Stimulated activated CD8-positive, alpha-beta memory T cell treated with anti-CD3 and anti-CD28 coated beads, Interleukin-12 subunit alpha, Interleukin-12 subunit beta, amount 100 ng/mL, for 1 hour (primary cell): ENCODE measurements around the gene TSKU.
"Not testable (repeated sequence)": the region's sequence is repeated elsewhere in the genome, so short reads cannot be mapped to it uniquely, and the experiment has no call there.

ENCODE experiments used
- DNase-seq: peaks from one replicate; pipeline ENCODE4 v3.0.0-alpha.2; 2020; ENCODE audit warnings: low read depth

The TSKU gene

DNA sequence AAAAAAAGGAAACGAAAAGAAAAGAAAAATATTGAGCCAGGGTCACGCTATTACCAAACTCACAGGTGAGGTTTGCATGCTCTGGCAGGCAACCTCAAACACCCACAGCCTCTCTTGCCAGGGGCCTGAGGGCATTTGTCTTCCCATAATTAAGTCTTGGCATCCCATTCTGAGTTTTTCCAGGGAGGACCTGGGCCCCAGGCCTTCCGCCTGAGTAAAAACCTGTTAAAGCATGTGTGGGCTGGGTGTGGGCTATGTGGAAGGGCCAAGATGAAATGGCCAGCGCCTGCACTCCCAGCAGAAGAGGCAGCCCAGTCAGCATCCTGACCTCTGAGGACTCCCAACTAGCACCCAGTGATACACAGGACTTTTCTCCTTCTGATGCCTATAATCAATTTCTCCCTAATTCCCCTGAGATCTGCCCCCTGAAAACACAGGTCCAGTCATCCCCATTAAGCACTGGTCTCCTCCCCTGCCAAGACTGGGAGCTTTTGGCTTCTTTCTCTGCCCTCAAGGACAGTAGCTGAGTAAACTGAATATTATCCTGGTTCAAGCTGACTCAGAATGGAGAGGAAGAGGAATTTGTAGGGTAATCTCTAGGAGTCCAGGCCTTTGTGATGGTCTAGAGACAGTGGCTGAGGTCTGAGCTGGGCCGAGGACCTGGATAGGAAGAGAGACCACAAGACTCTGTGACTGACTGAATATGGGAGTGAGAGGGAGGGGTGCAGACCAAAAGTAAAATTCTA is 42.0 kb downstream of the TSKU start:
- no peak for DNase-seq

DNA sequence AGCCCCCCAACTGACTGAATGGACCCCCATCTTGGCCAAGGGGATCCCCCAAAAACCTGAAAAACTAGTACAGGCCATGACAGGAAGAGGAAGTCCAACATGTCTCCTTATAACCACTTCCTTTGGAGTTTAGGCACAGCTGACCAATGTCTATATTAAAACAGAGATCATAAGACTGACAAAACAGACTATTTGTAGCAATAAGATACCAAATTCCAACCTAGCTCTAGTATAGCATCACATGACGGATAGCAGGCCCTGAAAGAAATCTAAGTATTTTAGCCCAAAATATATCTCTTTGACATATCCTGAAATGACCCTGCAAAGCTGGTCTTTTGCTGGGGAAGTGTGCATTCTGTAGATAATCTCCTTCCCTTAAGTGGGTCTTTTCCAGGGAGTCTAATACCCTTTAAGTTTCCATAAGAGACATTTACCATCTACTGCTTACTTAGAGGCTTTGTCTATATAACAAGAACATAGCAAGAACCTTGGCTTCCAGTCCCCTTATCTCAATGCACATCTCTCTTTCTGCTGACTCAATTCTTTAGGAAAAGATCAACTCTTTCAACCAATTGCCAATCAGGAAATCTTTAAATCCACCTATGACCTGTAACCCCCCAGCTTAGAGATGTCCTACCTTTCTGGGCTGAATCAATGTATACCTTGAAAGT is 42.7 kb downstream of the TSKU start:
- no peak for DNase-seq

- DNase-seq = not testable (repeated sequence)
Observed at GRCh38 chr11:76826508-76826907, 43.4 kb downstream of the TSKU start.

DNA sequence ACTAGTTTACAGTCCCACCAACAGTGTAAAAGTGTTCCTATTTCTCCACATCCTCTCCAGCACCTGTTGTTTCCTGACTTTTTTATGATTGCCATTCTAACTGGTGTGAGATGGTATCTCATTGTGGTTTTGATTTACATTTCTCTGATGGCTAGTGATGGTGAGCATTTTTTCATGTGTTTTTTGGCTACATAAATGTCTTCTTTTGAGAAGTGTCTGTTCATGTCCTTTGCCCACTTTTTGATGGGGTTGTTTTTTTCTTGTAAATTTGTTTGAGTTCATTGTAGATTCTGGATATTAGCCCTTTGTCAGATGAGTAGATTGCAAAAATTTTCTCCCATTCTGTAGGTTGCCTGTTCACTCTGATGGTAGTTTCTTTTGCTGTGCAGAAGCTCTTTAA is 43.8 kb downstream of the TSKU start:
- DNase-seq = not testable (repeated sequence)

GRCh38 chr11:76830639-76831327 is 47.6 kb downstream of the TSKU start:
- DNase-seq = no peak

DNA sequence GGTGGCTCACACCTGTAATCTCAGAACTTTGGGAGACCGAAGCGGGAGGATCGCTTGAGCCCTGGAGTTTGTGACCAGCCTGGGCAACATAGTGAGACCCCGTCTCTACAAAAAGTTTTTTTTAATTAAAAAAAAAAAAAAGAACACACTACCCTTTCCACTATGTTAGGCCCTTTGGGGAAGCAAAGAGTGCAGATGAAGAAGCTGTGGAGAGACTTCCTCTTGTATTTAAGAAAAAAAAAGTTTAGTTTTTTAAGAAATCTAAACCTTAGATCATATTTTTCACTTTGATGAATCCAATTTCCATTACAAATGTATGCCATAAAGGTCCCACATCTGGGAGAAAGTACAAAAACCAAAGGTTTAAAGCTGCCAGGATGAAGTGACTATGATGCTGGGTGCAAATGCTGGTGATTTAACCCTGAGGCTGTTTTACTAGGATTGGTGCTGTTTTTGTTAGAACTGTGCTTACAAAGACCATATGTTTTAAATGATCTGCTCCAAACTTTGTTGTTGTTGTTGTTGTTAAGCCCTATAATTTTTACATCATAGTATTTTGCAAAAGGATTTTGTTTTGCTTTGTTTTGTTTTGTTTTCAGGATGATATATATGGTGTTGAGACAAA is 48.6 kb downstream of the TSKU start:
- no peak for DNase-seq

GRCh38 chr11:76832361-76832760 is 49.2 kb downstream of the TSKU start:
- no peak for DNase-seq

DNA sequence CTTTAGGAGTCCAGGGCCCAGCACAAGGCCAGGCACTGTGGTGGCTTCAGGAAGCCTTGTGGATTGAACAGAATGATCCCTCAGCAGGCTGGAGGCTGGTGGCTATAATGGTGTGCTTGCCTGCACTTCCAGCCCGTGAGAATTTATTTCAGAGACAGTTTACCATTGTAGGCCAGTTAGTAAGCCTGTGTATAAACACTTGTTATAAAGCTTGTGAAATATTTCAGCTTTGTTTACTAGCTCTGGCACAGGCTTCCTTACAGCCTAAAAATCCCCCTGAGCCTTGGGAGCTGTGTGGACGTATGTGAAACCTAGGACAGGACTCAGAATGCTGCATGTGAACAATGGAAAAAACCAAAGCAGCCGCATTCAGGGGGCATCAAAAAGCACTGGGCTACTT is 51.0 kb downstream of the TSKU start:
- no peak for DNase-seq

- DNase-seq = no peak
Observed at GRCh38 chr11:76835036-76835435, 51.9 kb downstream of the TSKU start.

DNA sequence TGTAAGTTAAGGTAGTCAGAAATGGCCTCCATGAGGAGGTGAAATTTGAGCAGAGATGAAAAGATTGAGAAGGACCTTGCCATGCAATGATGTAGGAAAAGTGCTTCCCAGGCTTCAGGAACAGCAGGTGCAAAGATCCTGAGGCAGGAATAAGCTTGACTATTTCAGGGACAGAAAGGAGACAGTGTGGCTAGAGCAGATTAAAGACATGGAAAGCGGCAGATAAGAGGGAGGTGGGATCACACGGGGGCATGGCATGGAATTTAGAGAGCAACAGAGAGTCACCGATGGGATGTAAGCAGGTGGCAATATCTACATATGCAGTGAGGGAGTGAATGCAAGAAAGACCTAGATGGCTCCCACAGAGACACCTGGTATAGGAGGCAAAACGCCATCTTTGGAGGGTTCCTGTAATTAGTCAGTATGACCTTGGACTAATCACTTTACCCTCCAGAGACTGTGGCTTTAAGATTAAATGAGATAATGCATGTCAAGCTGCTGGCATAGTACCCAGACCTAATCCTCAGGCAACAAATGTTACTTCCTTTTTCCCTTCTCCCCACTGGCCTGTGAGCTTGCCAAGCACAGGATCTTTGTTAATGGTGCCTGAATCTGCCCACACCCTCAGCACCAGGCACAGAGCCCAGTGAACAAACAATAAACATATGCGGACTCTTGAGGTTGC is 52.9 kb downstream of the TSKU start:
- DNase-seq = no peak

DNA sequence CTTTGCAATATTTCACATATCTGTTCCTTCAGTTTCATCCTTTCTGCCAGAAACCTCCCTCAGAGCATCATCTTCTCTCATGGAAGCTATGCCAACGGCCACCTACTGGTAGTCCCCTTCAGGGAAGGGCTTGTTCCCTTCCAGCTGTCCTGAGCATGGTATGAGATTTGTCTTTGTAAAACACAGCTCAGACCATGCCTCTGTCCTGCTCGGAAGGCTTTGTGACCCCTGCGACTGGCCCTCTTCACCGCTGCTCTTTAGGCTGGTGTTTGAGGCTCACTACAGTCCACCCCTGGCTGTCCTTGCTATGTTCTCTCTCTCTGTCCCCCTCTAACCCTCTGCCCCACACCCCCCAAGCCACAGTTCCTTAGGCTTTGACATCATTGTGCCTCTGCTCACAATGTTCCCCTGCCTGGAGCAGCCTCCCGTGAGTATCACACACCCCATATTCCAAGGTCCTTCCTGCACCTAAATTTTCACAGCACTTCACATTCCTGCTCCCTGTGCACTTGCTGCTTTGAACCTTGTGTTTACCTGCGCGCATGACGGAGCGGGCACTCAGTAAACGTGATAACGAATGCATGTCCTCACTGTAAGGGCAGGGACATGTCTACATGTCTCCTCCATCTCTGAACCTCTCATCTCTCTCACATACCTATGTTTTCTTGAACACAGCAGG is 53.6 kb downstream of the TSKU start:
- no peak for DNase-seq

GRCh38 chr11:76837696-76838677 is 54.8 kb downstream of the TSKU start:
- no peak for DNase-seq

DNA sequence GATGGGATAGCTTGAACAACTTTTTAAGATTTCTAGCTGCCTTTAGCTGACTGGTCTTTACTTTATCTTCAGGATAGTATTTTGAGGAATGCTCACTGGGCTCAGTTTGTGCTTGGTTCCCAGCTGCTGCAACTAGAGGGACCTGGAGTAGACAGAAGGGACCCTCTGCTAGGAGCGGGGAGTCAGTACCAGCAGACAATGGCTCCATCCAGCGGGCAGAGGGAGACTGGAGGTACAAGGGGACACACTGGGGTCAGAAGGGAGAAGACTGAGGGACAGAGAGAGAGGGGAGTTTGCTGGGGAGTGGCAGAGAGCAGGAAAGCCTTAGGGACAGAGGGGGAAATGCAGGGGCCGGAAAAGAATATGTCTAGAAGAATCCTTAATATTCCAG is 55.5 kb downstream of the TSKU start:
- no peak for DNase-seq

GRCh38 chr11:76839311-76839710 is 56.2 kb downstream of the TSKU start:
- DNase-seq = no peak

GRCh38 chr11:76841923-76842452 is 58.8 kb downstream of the TSKU start:
- no peak for DNase-seq

GRCh38 chr11:76843907-76844306 is 60.8 kb downstream of the TSKU start:
- DNase-seq = no peak

DNA sequence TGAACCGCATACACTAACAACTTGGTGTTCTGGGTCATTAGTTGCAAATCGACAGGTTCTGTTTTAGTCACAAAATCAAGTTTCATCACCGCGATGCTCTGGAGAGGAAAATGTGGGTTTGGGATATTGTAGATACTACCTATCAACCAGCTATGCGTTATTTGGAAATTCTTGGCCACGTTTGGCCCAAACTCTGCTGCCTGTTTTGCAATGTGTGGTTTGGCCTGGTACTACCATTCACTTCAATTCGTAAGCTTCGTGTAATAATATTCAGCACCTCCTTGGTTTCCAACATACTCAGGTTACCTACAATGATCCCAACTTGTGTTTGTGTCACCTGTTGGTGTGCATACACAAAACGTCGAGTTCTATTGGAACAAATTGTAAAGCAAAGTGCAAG is 61.4 kb downstream of the TSKU start:
- DNase-seq = no peak

- no peak for DNase-seq
Observed at GRCh38 chr11:76845069-76845468, 61.9 kb downstream of the TSKU start.

- DNase-seq = no peak
Observed at GRCh38 chr11:76846441-76846840, 63.3 kb downstream of the TSKU start.
